Activated CD4-positive, alpha-beta T cell treated with anti-CD3 and anti-CD28 coated beads for 4 hours (primary cell): ENCODE measurements around the gene XG.
"Not testable (repeated sequence)": the region's sequence is repeated elsewhere in the genome, so short reads cannot be mapped to it uniquely, and the experiment has no call there.

Experiments
- DNase-seq, 2 donors: peaks; one replicate each; pipeline ENCODE4 v3.0.0-alpha.2; 2020

XG gene

GRCh38 chrX:2781698-2782097 is 29.9 kb downstream of the XG start:
- no peak for DNase-seq

GRCh38 chrX:2782171-2782570 is 30.3 kb downstream of the XG start:
- DNase-seq = no peak

- DNase-seq = no peak
These were observed 30.9 kb downstream of the XG start for GRCh38 chrX:2782778-2783177.

GRCh38 chrX:2784026-2784425 is 32.2 kb downstream of the XG start:
- no peak for DNase-seq

DNA sequence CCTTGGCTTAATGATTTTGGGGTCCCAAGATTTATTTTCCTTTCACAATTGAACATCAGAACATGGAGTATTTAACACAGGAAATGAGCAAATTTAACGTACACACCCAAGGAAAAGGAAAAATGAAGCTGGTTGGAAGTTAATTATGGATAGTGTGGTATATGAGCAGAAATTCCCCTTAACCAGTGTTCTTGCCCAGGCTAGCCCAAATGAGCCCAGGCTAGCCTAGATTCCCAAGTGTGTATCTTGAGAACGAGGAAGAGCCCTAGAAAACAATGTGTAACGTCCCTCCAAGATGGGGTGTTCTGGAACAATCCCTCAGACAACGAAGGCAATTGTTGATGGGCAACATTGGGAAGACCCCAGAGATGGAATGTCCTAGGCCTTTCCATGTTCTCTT is 33.7 kb downstream of the XG start:
- DNase-seq = no peak

- DNase-seq = no peak
These were observed 37.1 kb downstream of the XG start for GRCh38 chrX:2788980-2789379.

DNA sequence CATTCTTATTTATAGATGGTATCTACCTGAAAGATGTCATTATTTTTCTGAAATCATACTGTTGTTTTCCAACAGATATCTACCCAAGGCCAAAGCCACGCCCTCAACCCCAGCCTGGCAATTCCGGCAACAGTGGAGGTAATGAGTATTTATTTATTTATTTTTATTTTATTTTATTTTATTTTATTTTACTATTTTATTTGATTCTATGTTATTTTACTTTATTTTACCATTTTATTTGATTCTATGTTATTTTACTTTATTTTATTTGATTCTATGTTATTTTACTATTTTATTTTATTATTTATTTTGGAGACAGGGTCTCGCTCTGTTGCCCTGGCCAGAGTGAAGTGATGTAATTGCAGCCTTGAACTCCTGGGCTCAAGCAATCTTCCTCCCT is 37.7 kb downstream of the XG start:
- DNase-seq = no peak

DNA sequence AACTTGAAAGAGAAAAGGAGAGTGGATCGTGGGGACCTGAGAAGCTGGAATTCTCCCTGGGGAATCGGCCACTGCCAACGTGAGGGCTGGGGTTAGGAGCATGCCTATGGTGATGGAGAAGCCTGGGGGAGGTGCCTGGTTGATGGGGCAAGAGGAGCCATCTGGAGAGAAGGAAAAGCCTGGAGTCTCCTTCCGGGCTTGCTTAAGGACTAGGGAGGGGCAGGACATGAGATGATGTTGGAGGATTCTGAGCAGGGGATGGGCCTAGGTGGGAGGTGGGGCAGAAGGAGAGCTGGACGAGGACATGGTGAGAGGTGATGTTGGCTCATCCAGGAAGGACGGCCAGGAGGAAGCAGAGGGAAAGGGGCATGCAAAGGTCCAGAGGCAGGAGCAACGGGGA is 41.9 kb downstream of the XG start:
- no peak for DNase-seq

DNA sequence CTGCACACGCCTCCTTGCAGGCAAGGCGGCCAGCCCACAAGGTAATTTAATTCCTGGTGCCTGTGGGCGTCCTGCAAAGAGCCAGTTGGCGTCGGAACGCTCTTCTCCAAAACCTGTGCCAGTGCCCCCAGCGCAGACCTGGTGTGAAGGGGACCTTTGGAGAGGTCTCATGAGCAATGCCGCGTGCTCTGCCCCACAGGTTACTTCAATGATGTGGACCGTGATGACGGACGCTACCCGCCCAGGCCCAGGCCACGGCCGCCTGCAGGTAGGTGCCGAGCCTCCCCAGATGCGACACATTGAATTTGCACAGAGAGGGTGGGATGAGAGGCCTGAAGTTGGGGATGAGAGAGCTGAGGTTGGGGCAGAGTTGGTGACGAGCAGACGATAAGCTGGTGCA is 42.5 kb downstream of the XG start:
- DNase-seq = no peak

DNA sequence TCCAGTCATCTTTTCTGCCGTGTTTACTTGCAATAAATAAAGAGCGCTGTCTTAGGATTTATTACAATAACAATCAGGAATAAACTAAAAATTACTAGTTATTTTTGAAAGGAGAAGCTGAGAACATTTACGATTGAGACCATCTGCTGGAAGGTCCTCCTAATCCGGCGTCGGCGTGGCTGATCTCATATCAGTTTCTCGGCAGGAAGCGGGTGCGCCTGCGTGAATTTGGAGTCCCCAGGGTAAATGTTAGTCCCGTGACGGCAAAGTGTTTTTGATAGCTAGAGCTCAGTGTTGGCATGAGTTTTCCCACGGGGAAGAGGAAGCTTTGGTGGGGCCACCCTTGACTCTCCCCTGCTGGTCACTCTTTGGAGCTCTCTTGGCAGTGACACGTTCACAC is 45.0 kb downstream of the XG start:
- not testable (repeated sequence) for DNase-seq

- DNase-seq = no peak
These were observed 47.5 kb downstream of the XG start for GRCh38 chrX:2799369-2799768.

DNA sequence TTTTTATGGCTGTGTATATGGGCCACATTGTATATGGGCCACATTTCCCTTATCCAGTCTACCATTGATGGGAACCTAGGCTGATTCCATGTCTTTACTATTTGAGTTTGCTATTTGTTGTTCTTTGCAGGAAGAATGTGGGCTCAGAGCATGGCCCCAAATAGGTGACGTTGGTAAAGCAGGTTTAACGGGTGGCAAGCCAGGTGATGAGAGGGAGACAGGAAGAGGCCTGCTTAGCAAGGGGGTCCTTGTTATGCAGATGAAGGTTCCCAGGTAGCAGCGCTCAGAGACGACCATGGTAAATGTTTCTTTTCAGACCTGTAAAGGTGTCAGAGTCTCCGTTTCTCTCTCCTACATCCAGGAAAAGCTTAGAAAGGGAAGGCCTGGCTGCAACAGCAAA is 48.1 kb downstream of the XG start:
- not testable (repeated sequence) for DNase-seq

GRCh38 chrX:2801223-2801622 is 49.4 kb downstream of the XG start:
- DNase-seq = no peak

GRCh38 chrX:2802376-2803090 is 50.7 kb downstream of the XG start:
- not testable (repeated sequence) for DNase-seq

DNA sequence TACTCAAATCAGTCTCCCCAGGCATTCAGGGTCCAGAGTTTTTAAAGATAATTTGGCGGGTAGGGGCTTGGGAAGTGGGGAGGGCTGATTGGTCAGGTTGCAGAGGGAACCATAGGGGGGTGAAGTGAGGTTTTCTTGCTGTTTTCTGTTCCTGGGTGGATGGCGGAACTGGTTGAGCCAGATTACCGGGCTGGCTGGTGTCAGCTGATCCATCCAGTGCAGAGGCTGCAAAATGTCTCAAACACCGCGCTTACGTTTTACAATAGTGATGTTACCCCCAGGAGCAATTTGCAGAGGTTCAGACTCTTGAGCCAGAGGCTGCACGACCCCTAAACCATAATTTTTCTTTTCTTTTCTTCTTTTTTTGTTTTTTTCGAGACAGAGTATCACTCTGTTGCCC is 51.6 kb downstream of the XG start:
- not testable (repeated sequence) for DNase-seq

DNA sequence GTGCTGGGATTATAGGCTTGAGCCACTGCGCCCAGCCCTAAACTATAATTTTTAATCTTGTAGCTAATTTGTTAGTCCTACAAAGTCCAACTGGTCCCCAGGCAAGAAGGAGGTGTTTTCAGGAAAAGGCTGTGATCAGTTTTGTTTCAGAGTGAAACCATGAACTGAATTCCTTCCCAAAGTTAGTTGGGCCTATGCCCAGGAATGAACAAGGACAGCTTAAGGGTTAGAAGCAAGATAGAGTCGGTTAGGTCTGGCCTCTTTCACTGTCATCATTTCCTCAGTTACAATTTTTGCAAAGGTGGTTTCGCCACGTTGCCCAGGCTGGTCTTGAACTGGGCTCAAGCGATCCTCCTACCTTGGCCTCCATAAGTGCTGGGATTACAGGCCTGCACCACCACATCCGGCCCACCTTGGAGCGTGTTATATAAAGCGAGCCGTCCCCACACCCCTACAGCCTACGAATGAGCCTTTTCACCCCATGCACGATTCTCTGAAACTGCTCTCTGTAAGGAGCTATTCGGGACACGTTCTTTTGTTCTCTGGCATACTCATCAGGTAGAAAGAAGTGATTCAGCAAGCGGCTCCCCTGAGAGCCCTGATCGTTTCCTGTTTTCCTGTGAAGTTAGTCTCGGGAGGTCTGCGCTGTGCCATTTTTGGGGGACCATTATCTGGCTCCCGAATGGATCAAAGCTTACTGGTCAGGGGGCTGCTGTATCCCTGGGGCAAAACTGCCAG is 52.4 kb downstream of the XG start:
- DNase-seq = not testable (repeated sequence)

DNA sequence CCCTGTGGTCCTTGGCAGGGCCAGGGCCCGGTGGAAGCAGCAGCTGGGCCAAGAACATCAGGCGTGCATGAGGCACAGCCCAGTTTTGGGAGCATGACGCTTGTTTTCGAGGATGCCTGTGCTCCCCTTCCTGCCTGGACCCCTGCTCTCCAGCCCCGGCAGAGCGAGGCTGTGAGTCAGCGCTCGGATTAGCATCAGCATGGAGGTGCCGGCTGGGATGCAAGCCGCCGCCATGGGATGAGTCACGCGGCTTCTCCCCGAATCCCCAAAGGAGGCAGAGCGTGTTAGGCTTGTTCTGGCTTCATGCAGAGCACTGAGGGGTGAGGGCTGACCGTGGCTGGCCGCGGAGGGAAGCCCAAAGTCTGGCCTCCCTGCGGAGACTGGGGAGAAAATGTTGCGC is 53.0 kb downstream of the XG start:
- DNase-seq = not testable (repeated sequence)

DNA sequence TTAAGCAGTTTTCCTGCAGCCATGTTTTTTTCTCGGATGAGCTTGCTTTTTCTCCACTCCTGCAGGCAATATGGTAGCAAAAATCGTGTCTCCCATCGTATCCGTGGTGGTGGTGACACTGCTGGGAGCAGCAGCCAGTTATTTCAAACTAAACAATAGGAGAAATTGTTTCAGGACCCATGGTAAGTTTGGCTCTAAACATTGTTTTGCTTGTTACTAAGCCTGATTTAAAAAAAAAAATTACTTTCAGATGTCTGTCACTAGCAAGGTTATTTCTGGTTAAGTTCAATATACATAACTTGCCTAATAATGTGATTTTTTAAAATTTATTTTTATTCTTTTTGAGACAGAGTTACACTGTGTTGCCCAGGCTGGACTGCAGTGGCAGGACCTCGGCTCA is 59.4 kb downstream of the XG start:
- no peak for DNase-seq

DNA sequence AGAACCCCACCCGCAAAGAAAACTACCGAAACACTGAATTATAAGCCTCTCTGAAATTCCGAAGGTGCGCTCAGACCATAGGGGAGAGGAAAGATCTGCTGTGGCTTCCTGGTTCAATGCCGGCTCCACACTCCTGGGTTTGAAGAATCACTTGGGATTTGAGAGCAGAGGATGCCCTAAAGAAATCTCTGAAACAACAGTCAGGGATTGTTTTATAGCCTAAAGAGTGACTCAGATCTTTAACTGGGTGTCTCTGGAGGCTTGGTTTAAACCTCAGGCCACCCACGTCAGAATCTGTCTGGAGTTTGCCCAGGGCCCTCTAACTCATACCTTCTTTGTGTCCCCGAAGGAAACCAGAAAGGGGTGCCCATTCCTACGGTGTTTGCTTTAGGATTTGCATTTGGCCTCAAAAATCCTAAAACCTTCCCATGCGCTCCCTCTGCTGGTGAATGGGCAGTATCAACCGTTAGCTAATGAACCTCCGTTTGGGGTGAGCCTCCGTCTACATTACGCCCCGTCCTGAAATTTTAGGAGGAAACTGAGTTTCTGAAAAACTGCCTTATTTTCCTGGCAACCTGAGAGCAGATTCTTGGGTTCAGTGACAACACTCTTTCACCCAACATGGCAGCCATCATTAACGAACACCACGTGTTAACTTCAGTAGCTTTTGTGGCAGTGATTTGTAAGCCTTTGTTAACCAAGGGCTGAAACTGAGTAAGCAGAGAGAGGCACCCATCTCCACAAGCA is 60.5 kb downstream of the XG start:
- peak; percentile 38 to 65 for DNase-seq

- no peak for DNase-seq
These were observed 65.2 kb downstream of the XG start for GRCh38 chrX:2817036-2817435.

GRCh38 chrX:2819345-2820135 is 67.7 kb downstream of the XG start:
- DNase-seq = no peak

DNA sequence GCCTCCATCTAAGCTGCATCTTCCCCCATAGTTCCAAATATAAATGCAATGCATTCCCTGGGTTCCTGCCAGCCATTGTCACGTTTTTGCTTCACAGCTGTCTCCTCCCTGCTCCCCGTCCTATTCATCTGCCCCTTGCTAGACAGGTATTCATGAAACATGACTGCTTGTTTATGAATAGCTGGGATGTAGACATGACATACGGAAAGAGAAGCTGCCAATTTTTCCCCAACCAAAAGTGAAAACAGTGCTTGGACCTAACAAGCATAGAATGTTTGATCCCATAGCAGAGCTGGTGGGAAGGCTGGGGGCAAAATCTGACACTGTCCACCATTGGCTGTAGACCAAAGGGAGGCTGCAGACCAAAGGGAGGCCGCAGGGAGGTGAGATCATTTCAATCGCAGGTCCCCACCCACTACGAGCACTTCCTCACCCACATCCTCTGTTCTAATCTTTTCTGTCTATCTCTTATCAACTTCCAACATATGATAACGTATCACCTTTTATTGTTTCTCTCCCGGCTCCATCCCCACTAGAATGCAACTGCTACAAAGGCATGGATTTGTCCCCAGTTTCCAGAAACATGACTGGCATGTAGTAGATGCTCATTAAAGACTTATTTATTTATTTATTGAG is 68.4 kb downstream of the XG start:
- no peak for DNase-seq
